HK-2 (cell line): ENCODE measurements around the gene FBXL20.
A peak's percentile ranks its signal among the peaks of the same experiment; 100 is the strongest.
"Not testable (repeated sequence)": the region's sequence is repeated elsewhere in the genome, so short reads cannot be mapped to it uniquely, and the experiment has no call there.

Experiments used
- DNase-seq: peaks from one replicate; pipeline ENCODE4 v3.0.0-alpha.2; 2018; ENCODE audit not compliant: unreplicated experiment

Gene FBXL20

GRCh38 chr17:39250076-39250475 lies 151.3 kb downstream of the FBXL20 start:
- DNase-seq: not testable (repeated sequence)

- no peak for DNase-seq
These were observed 155.2 kb downstream of the FBXL20 start for GRCh38 chr17:39246274-39246673.

- peak; percentile 80 for DNase-seq
These were observed 156.5 kb downstream of the FBXL20 start for GRCh38 chr17:39244600-39245570.

GRCh38 chr17:39244016-39244599 lies 157.3 kb downstream of the FBXL20 start:
- no peak for DNase-seq

GRCh38 chr17:39243155-39243554 lies 158.3 kb downstream of the FBXL20 start:
- no peak for DNase-seq

- no peak for DNase-seq
These were observed 160.8 kb downstream of the FBXL20 start for GRCh38 chr17:39240631-39241030.

GRCh38 chr17:39239640-39240314 lies 161.6 kb downstream of the FBXL20 start:
- no peak for DNase-seq

- peak; percentile 57 for DNase-seq
These were observed 163.0 kb downstream of the FBXL20 start for GRCh38 chr17:39238311-39238972.

- no peak for DNase-seq
These were observed 163.8 kb downstream of the FBXL20 start for GRCh38 chr17:39237586-39237985.

GRCh38 chr17:39236981-39237441 lies 164.4 kb downstream of the FBXL20 start:
- DNase-seq: no peak

GRCh38 chr17:39236450-39236927 lies 164.9 kb downstream of the FBXL20 start:
- DNase-seq: no peak

- DNase-seq: peak; percentile 40
These were observed 165.6 kb downstream of the FBXL20 start for GRCh38 chr17:39235555-39236449.

GRCh38 chr17:39231591-39232551 lies 169.6 kb downstream of the FBXL20 start:
- no peak for DNase-seq

GRCh38 chr17:39231091-39231561 lies 170.3 kb downstream of the FBXL20 start:
- DNase-seq: no peak

GRCh38 chr17:39230361-39230760 lies 171.1 kb downstream of the FBXL20 start:
- no peak for DNase-seq

GRCh38 chr17:39229274-39229913 lies 172.0 kb downstream of the FBXL20 start:
- DNase-seq: no peak

GRCh38 chr17:39227364-39227919 lies 174.0 kb downstream of the FBXL20 start:
- no peak for DNase-seq

- DNase-seq: no peak
These were observed 175.3 kb downstream of the FBXL20 start for GRCh38 chr17:39225959-39226683.
